HUES48 (cell line): ENCODE measurements around the gene PCDHA7.
A peak's percentile ranks its signal among the peaks of the same experiment; 100 is the strongest.
"Not testable (repeated sequence)": the region's sequence is repeated elsewhere in the genome, so short reads cannot be mapped to it uniquely, and the experiment has no call there.

Experiments used
- H3K27ac ChIP-seq: one replicate; pipeline ENCODE4 v1.7.0; 2013; ENCODE audit warnings: low read depth, low read length, inconsistent platforms
- H3K27me3 ChIP-seq: 2 replicates; pipeline ENCODE4 v1.6.1; 2013; ENCODE audit warnings: mild to moderate bottlenecking, low read length; ENCODE audit not compliant: control insufficient read depth, insufficient read depth
- H3K36me3 ChIP-seq: 2 replicates; pipeline ENCODE4 v1.6.1; 2013; ENCODE audit warnings: low read length; ENCODE audit not compliant: control insufficient read depth, insufficient read depth
- H3K4me1 ChIP-seq: 2 replicates; pipeline ENCODE4 v1.6.1; 2013; ENCODE audit warnings: mild to moderate bottlenecking, low read length; ENCODE audit not compliant: control insufficient read depth, insufficient read depth
- H3K4me3 ChIP-seq: 2 replicates; pipeline ENCODE4 v1.5.1; 2013; ENCODE audit warnings: mild to moderate bottlenecking, low read depth, low read length
- H3K9ac ChIP-seq: 2 replicates; pipeline ENCODE4 v1.6.1; 2013; ENCODE audit warnings: mild to moderate bottlenecking, low read depth, low read length, moderate library complexity
- H3K9me3 ChIP-seq: 2 replicates; pipeline ENCODE4 v1.6.1; 2013; ENCODE audit warnings: low read length; ENCODE audit not compliant: control insufficient read depth, insufficient read depth

Gene PCDHA7

GRCh38 chr5:140833993-140834392 lies at the start of gene PCDHA7:
TSS of gene PCDHA7 (plus strand) at chr5:140834269. CDS start at chr5:140834384, 115 bp downstream.
- Histone ChIP-seq H3K9ac (no peak within 1 kb of the TSS; the same call in 1 of the 2 replicates), H3K27me3 (no peaks in the 10 kb centered on the region), H3K36me3 (no peaks in the 10 kb centered on the region), H3K4me3 (peak within 1 kb of the TSS; percentile 54), H3K27ac (no peak within 1 kb of the TSS), H3K9me3 (peaks cover 9% of the 10 kb centered on the region; the same call in 1 of the 2 replicates), H3K4me1 (no peaks in the 10 kb centered on the region)

- Histone ChIP-seq H3K9ac (no peak within 1 kb of the TSS), H3K27ac (no peak within 1 kb of the TSS), H3K36me3 (no peaks in the 10 kb centered on the region), H3K4me1 (no peaks in the 10 kb centered on the region), H3K4me3 (no peak within 1 kb of the TSS), H3K27me3 (no peaks in the 10 kb centered on the region), H3K9me3 (peaks cover 48% of the 10 kb centered on the region)
Observed at GRCh38 chr5:140785905-140786686, 48.0 kb upstream of the PCDHA7 start, which contains the start of gene PCDHA1. TSS of gene PCDHA1 (plus strand) at chr5:140786140.

- not testable (repeated sequence) for H3K27me3 ChIP-seq, H3K4me3 ChIP-seq, H3K36me3 ChIP-seq, H3K27ac ChIP-seq, H3K9ac ChIP-seq, H3K4me1 ChIP-seq
- peaks cover 39% of the 10 kb centered on the region for H3K9me3 ChIP-seq
Observed at GRCh38 chr5:140787422-140787821, 46.6 kb upstream of the PCDHA7 start.

- not testable (repeated sequence) for H3K9ac ChIP-seq, H3K27ac ChIP-seq, H3K36me3 ChIP-seq, H3K27me3 ChIP-seq, H3K4me1 ChIP-seq, H3K4me3 ChIP-seq
- peaks cover 34% of the 10 kb centered on the region for H3K9me3 ChIP-seq
Observed at GRCh38 chr5:140787849-140788504, 46.1 kb upstream of the PCDHA7 start.

GRCh38 chr5:140791089-140791488 lies 43.0 kb upstream of the PCDHA7 start:
- Histone ChIP-seq H3K9ac (no peak overlapping the region), H3K4me3 (no peak overlapping the region), H3K9me3 (peaks cover 28% of the 10 kb centered on the region), H3K27ac (no peak overlapping the region), H3K27me3 (no peaks in the 10 kb centered on the region), H3K4me1 (no peaks in the 10 kb centered on the region), H3K36me3 (no peaks in the 10 kb centered on the region)

- Histone ChIP-seq H3K4me3 (peak within 1 kb of the TSS; percentile 71), H3K4me1 (no peaks in the 10 kb centered on the region), H3K36me3 (no peaks in the 10 kb centered on the region), H3K9me3 (peaks cover 12% of the 10 kb centered on the region), H3K9ac (no peak within 1 kb of the TSS), H3K27ac (no peak within 1 kb of the TSS), H3K27me3 (no peaks in the 10 kb centered on the region)
Observed at GRCh38 chr5:140794595-140795258, 39.3 kb upstream of the PCDHA7 start, which contains the start of gene PCDHA2. TSS of gene PCDHA2 (plus strand) at chr5:140794852.

GRCh38 chr5:140795259-140795641 lies 38.8 kb upstream of the PCDHA7 start:
- Histone ChIP-seq H3K9me3 (peaks cover 16% of the 10 kb centered on the region), H3K9ac (no peak overlapping the region), H3K4me1 (no peaks in the 10 kb centered on the region), H3K27ac (no peak overlapping the region), H3K4me3 (peak overlapping the region; percentile 71), H3K27me3 (no peaks in the 10 kb centered on the region), H3K36me3 (no peaks in the 10 kb centered on the region)

GRCh38 chr5:140796072-140796717 lies 37.9 kb upstream of the PCDHA7 start:
- not testable (repeated sequence) for H3K9ac ChIP-seq, H3K36me3 ChIP-seq, H3K4me1 ChIP-seq, H3K27me3 ChIP-seq, H3K27ac ChIP-seq, H3K4me3 ChIP-seq
- H3K9me3 ChIP-seq = peaks cover 18% of the 10 kb centered on the region

- H3K4me1 ChIP-seq = no peaks in the 10 kb centered on the region
- no peak overlapping the region for H3K27ac ChIP-seq
- no peaks in the 10 kb centered on the region for H3K36me3 ChIP-seq
- no peaks in the 10 kb centered on the region for H3K27me3 ChIP-seq
- H3K9me3 ChIP-seq = peaks cover 18% of the 10 kb centered on the region
- no peak overlapping the region for H3K9ac ChIP-seq
- no peak overlapping the region for H3K4me3 ChIP-seq
Observed at GRCh38 chr5:140796718-140797095, 37.4 kb upstream of the PCDHA7 start.

- no peaks in the 10 kb centered on the region for H3K27me3 ChIP-seq
- no peaks in the 10 kb centered on the region for H3K4me1 ChIP-seq
- no peak within 1 kb of the TSS for H3K9ac ChIP-seq
- peaks cover 14% of the 10 kb centered on the region; the same call in 1 of the 2 replicates for H3K9me3 ChIP-seq
- no peak within 1 kb of the TSS; the same call in 1 of the 2 replicates for H3K4me3 ChIP-seq
- no peak within 1 kb of the TSS for H3K27ac ChIP-seq
- no peaks in the 10 kb centered on the region for H3K36me3 ChIP-seq
Observed at GRCh38 chr5:140800816-140801493, 33.1 kb upstream of the PCDHA7 start, which contains the start of gene PCDHA3. TSS of gene PCDHA3 (plus strand) at chr5:140801057.
